Neuronal stem cell (in vitro differentiated cells): ENCODE measurements around the gene OTOP2. TPM values are rescaled to one million over a fixed set of nuclear protein-coding genes. Genes with fewer than 3 reads are reported as not detected.
A peak's percentile ranks its signal among the peaks of the same experiment; 100 is the strongest.

Experiments used
- DNase-seq: peaks from one replicate; pipeline ENCODE4 v3.0.0-alpha.2; 2013; ENCODE audit warnings: low spot score
- H2AFZ ChIP-seq: one replicate; pipeline ENCODE4 v1.6.1; 2013; ENCODE audit warnings: mild to moderate bottlenecking, low read length, inconsistent platforms
- H2AK5ac ChIP-seq: 2 replicates; pipeline ENCODE4 v1.6.1; 2013; ENCODE audit warnings: low read depth, mild to moderate bottlenecking, inconsistent platforms, low read length, moderate library complexity, mixed read lengths
- H2BK120ac ChIP-seq: 2 replicates; pipeline ENCODE4 v1.6.1; 2013; ENCODE audit warnings: low read depth, mild to moderate bottlenecking, inconsistent platforms, low read length, moderate library complexity, mixed read lengths
- H2BK12ac ChIP-seq: one replicate; pipeline ENCODE4 v1.6.1; 2013; ENCODE audit warnings: low read length, inconsistent platforms
- H2BK15ac ChIP-seq: 2 replicates; pipeline ENCODE4 v1.6.1; 2013; ENCODE audit warnings: mild to moderate bottlenecking, low read length, inconsistent platforms, mixed read lengths
- H2BK5ac ChIP-seq: one replicate; pipeline ENCODE4 v1.6.1; 2013; ENCODE audit warnings: inconsistent platforms, mild to moderate bottlenecking, low read length, moderate library complexity
- H3K14ac ChIP-seq: one replicate; pipeline ENCODE4 v1.6.1; 2013; ENCODE audit warnings: low read length, inconsistent platforms
- H3K18ac ChIP-seq: 2 replicates; pipeline ENCODE4 v1.6.1; 2013; ENCODE audit warnings: low read length, inconsistent platforms
- H3K23ac ChIP-seq: 2 replicates; pipeline ENCODE4 v1.6.1; 2013; ENCODE audit warnings: low read depth, mild to moderate bottlenecking, mixed read lengths, low read length, inconsistent platforms; ENCODE audit not compliant: poor library complexity
- H3K27ac ChIP-seq: replicated peaks from 3 replicates; pipeline ENCODE4 v1.5.1; 2013; ENCODE audit warnings: low read length, inconsistent platforms
- H3K27me3 ChIP-seq, 3 experiments: 2 replicates each; pipeline ENCODE4 v1.6.1; 2013; ENCODE audit warnings: low read length in 3 of 3, mild to moderate bottlenecking in 2 of 3, inconsistent platforms in 1 of 3, low read depth in 1 of 3, mixed read lengths in 1 of 3, moderate library complexity in 1 of 3; ENCODE audit not compliant: control insufficient read depth in 3 of 3, insufficient read depth in 3 of 3
- H3K36me3 ChIP-seq, 2 donors: replicated peaks in 1 of 2; 2 replicates each; pipeline ENCODE4 v1.6.1; 2013; ENCODE audit warnings: low read length in 2 of 2; ENCODE audit not compliant: control insufficient read depth in 2 of 2, insufficient read depth in 2 of 2
- H3K4ac ChIP-seq: 2 replicates; pipeline ENCODE4 v1.6.1; 2013; ENCODE audit warnings: inconsistent platforms, mild to moderate bottlenecking, low read length, moderate library complexity
- H3K4me1 ChIP-seq, 2 donors: 1 replicate in 1 of 2; 2 replicates in 1 of 2; pipeline ENCODE4 v1.6.1; 2013; ENCODE audit warnings: low read length in 2 of 2, low read depth in 1 of 2; ENCODE audit not compliant: control insufficient read depth in 2 of 2, insufficient read depth in 1 of 2
- H3K4me2 ChIP-seq: one replicate; pipeline ENCODE4 v1.6.1; 2013; ENCODE audit warnings: mild to moderate bottlenecking, low read length, inconsistent platforms; ENCODE audit not compliant: insufficient read depth, poor library complexity, severe bottlenecking
- H3K4me3 ChIP-seq, 2 donors: 2 replicates each; pipeline ENCODE4 v1.5.1; 2013; ENCODE audit warnings: low read length in 2 of 2, mild to moderate bottlenecking in 2 of 2, inconsistent platforms in 1 of 2, moderate library complexity in 1 of 2
- H3K79me1 ChIP-seq: one replicate; pipeline ENCODE4 v1.6.1; 2013; ENCODE audit warnings: low read depth, mild to moderate bottlenecking, inconsistent platforms, low read length, moderate library complexity
- H3K9ac ChIP-seq: one replicate; pipeline ENCODE4 v1.6.1; 2013; ENCODE audit warnings: mild to moderate bottlenecking, low read depth, low read length, inconsistent platforms; ENCODE audit not compliant: poor library complexity
- H3K9me3 ChIP-seq, 2 donors: replicated peaks in 1 of 2; 2 replicates each; pipeline versions ENCODE3 to v1.6.1; 2013; ENCODE audit warnings: low read length in 2 of 2, mild to moderate bottlenecking in 2 of 2, inconsistent platforms in 1 of 2, low read depth in 1 of 2, mixed read lengths in 1 of 2, moderate library complexity in 1 of 2; ENCODE audit not compliant: control insufficient read depth in 2 of 2, insufficient read depth in 1 of 2
- H4K8ac ChIP-seq: one replicate; pipeline ENCODE4 v1.6.1; 2013; ENCODE audit warnings: low read depth, mild to moderate bottlenecking, inconsistent platforms, low read length, moderate library complexity
- H4K91ac ChIP-seq: one replicate; pipeline ENCODE4 v1.6.1; 2013; ENCODE audit warnings: low read length, low read depth, mild to moderate bottlenecking, inconsistent platforms; ENCODE audit not compliant: poor library complexity
- WGBS, 2 donors: extraction: QIAGEN DNeasy Blood & Tissue Kit; methylation state at CpG; one replicate each; pipeline ENCODE4 v1.1.7; 2013; ENCODE audit warnings: missing lambda C conversion rate in 2 of 2, mixed read lengths in 1 of 2; ENCODE audit not compliant: insufficient read length in 2 of 2, insufficient replicate concordance in 1 of 2; ENCODE audit errors: extremely low coverage in 2 of 2; 5-methylcytosine and 5-hydroxymethylcytosine counted together
- polyA plus RNA-seq, 2 experiments: library from polyadenylated mRNA; stranded (reverse); fragments of 200-250 nt; gene quantifications; one replicate each; pipeline ENCODE4 v1.2.3, GENCODE V29; 2013

OTOP2 gene
- not detected for polyA plus RNA-seq (2013, experiment 1 of 2)
- not detected for polyA plus RNA-seq (2013, experiment 2 of 2)

GRCh38 chr17:74924250-74924948, at the start of gene OTOP2:
TSS of gene OTOP2 (plus strand) at chr17:74924273. CDS start at chr17:74924633, 360 bp downstream.
- H3K4me2 ChIP-seq, result peak within 1 kb of the TSS; percentile 73
- no peak within 1 kb of the TSS for H4K91ac ChIP-seq
- no peak within 1 kb of the TSS for H3K4ac ChIP-seq
- H2BK12ac ChIP-seq, result no peak within 1 kb of the TSS
- H3K4me3 ChIP-seq, result peak within 1 kb of the TSS in 1 of 2 donors; percentile 73
- no peak within 1 kb of the TSS for H2BK120ac ChIP-seq
- H3K9me3 ChIP-seq, result peaks cover 0 to 3% of the 10 kb centered on the region in 2 donors
- peak within 1 kb of the TSS; percentile 82 for H2AFZ ChIP-seq
- H3K79me1 ChIP-seq, result peaks cover 6% of the 10 kb centered on the region
- no peak within 1 kb of the TSS for H2BK5ac ChIP-seq
- H3K27me3 ChIP-seq, result peaks cover 22 to 94% (median 57%) of the 10 kb centered on the region in 3 experiments
- H3K23ac ChIP-seq, result peak within 1 kb of the TSS; percentile 87
- H3K9ac ChIP-seq, result peak within 1 kb of the TSS; percentile 2
- H4K8ac ChIP-seq, result no peak within 1 kb of the TSS
- peak within 1 kb of the TSS; percentile 59 for H2BK15ac ChIP-seq
- WGBS, 2 donors, result no CpG with 5 or more reads among the region's 54 CpGs
- DNase-seq, result no peak
- H3K14ac ChIP-seq, result peak within 1 kb of the TSS; percentile 51
- H3K27ac ChIP-seq, result no peak within 1 kb of the TSS
- H3K18ac ChIP-seq, result peak within 1 kb of the TSS; percentile 80
- no peaks in the 10 kb centered on the region for H3K36me3 ChIP-seq
- peak within 1 kb of the TSS; percentile 90 for H2AK5ac ChIP-seq
- H3K4me1 ChIP-seq, result peaks cover 7 to 15% of the 10 kb centered on the region in 2 donors

- H4K91ac ChIP-seq, result no peak overlapping the region
- H3K4ac ChIP-seq, result no peak overlapping the region
- no peak overlapping the region for H4K8ac ChIP-seq
- no peak overlapping the region for H2BK120ac ChIP-seq
- peaks cover 7% of the 10 kb centered on the region for H3K79me1 ChIP-seq
- H3K4me2 ChIP-seq, result no peak overlapping the region
- no peak overlapping the region for H3K14ac ChIP-seq
- no peak overlapping the region for H2BK5ac ChIP-seq
- H2AFZ ChIP-seq, result no peak overlapping the region
- no CpG with 5 or more reads among the region's 5 CpGs for WGBS, 2 donors
- H3K9me3 ChIP-seq, result no peaks in the 10 kb centered on the region
- H3K23ac ChIP-seq, result no peak overlapping the region
- no peak overlapping the region for H2BK15ac ChIP-seq
- H3K27me3 ChIP-seq, result peaks cover 0 to 36% (median 0%) of the 10 kb centered on the region in 3 experiments
- H3K18ac ChIP-seq, result no peak overlapping the region
- DNase-seq, result no peak
- H3K9ac ChIP-seq, result no peak overlapping the region
- peaks cover 3 to 21% of the 10 kb centered on the region in 2 donors for H3K36me3 ChIP-seq
- H2BK12ac ChIP-seq, result no peak overlapping the region
- no peak overlapping the region for H2AK5ac ChIP-seq
- peaks cover 14 to 15% of the 10 kb centered on the region in 2 donors for H3K4me1 ChIP-seq
- H3K27ac ChIP-seq, result no peak overlapping the region
- H3K4me3 ChIP-seq, result no peak overlapping the region
These were observed 49.4 kb upstream of the OTOP2 start for GRCh38 chr17:74874615-74875037.

- peaks cover 12 to 15% of the 10 kb centered on the region in 2 donors for H3K4me1 ChIP-seq
- no peak overlapping the region for H2BK120ac ChIP-seq
- no peak overlapping the region for H3K23ac ChIP-seq
- H3K36me3 ChIP-seq, result peaks cover 0 to 13% of the 10 kb centered on the region in 2 donors
- peaks cover 4% of the 10 kb centered on the region for H3K79me1 ChIP-seq
- no peak overlapping the region for H3K4me3 ChIP-seq
- H3K27ac ChIP-seq, result no peak overlapping the region
- H4K8ac ChIP-seq, result no peak overlapping the region
- peaks cover 0 to 41% (median 0%) of the 10 kb centered on the region in 3 experiments for H3K27me3 ChIP-seq
- H2BK5ac ChIP-seq, result no peak overlapping the region
- H3K18ac ChIP-seq, result no peak overlapping the region
- no peak overlapping the region for H2BK12ac ChIP-seq
- no peak overlapping the region for H3K4me2 ChIP-seq
- no peak overlapping the region for H3K4ac ChIP-seq
- WGBS, 2 donors, result no CpG with 5 or more reads among the region's 5 CpGs
- H2AK5ac ChIP-seq, result no peak overlapping the region
- H4K91ac ChIP-seq, result no peak overlapping the region
- H3K14ac ChIP-seq, result no peak overlapping the region
- peak overlapping the region; percentile 58 for H2AFZ ChIP-seq
- no peaks in the 10 kb centered on the region for H3K9me3 ChIP-seq
- no peak overlapping the region for H3K9ac ChIP-seq
- DNase-seq, result no peak
- no peak overlapping the region for H2BK15ac ChIP-seq
These were observed 48.7 kb upstream of the OTOP2 start for GRCh38 chr17:74875155-74875976.
